ENCODE data around the gene SPG11.

- TF ChIP-seq CTCF (IDR thresholded peaks at IDR 0.05; ENCODE audit: low read depth, low read length), result no peak
- TF ChIP-seq POLR2A (IDR thresholded peaks at IDR 0.05; ENCODE audit: extremely low read depth, insufficient read length), result no peak
- TF ChIP-seq MAX (IDR thresholded peaks at IDR 0.05; ENCODE audit: low read depth, low read length), result no peak
These were observed 3.5 kb upstream of the SPG11 start for GRCh38 chr15:44667039-44667360.
